ENCODE data around the gene NRCAM. TPM values are rescaled to one million over a fixed set of nuclear protein-coding genes. Genes with fewer than 3 reads are reported as not detected.

Gene NRCAM
- total RNA-seq, 1 donor from 2014 or later = 11.0 TPM

- no peak overlapping the region for H3K4me3 ChIP-seq (ENCODE audit: low read depth, low read length)
- DNase-seq (ENCODE audit: low read depth) = no peak
- peak; percentile 47 for TF ChIP-seq CTCF (conservative IDR thresholded peaks at IDR 0.05; ENCODE audit: low read depth, low read length)
Measured at GRCh38 chr7:108384716-108385483, 71.3 kb downstream of the NRCAM start.

GRCh38 chr7:108382932-108383331 is 73.3 kb downstream of the NRCAM start:
- DNase-seq (ENCODE audit: low read depth) = no peak
- no peak for TF ChIP-seq CTCF (conservative IDR thresholded peaks at IDR 0.05; ENCODE audit: low read depth, low read length)

GRCh38 chr7:108380517-108380916 is 75.7 kb downstream of the NRCAM start:
- DNase-seq (ENCODE audit: low read depth) = no peak
- H3K4me3 ChIP-seq (ENCODE audit: low read depth, low read length) = no peak overlapping the region
- TF ChIP-seq CTCF (conservative IDR thresholded peaks at IDR 0.05; ENCODE audit: low read depth, low read length) = no peak

More at GRCh38 chr7:108382932-108383331, 73.3 kb downstream of the NRCAM start:
- no peak overlapping the region for H3K4me3 ChIP-seq (ENCODE audit: low read depth, low read length)

- TF ChIP-seq CTCF (conservative IDR thresholded peaks at IDR 0.05; ENCODE audit: low read depth, low read length) = peak; percentile 9
- H3K4me3 ChIP-seq (ENCODE audit: low read depth, low read length) = no peak overlapping the region
- no peak for DNase-seq (ENCODE audit: low read depth)
Measured at GRCh38 chr7:108376206-108376605, 80.0 kb downstream of the NRCAM start.

- DNase-seq (ENCODE audit: low read depth) = no peak
- no peak for TF ChIP-seq CTCF (conservative IDR thresholded peaks at IDR 0.05; ENCODE audit: low read depth, low read length)
- H3K4me3 ChIP-seq (ENCODE audit: low read depth, low read length) = no peak overlapping the region
Measured at GRCh38 chr7:108375668-108376067, 80.6 kb downstream of the NRCAM start.

GRCh38 chr7:108374899-108375298 is 81.3 kb downstream of the NRCAM start:
- no peak for TF ChIP-seq CTCF (conservative IDR thresholded peaks at IDR 0.05; ENCODE audit: low read depth, low read length)
- no peak overlapping the region for H3K4me3 ChIP-seq (ENCODE audit: low read depth, low read length)
- DNase-seq (ENCODE audit: low read depth) = no peak

GRCh38 chr7:108372618-108373017 is 83.6 kb downstream of the NRCAM start:
- TF ChIP-seq CTCF (conservative IDR thresholded peaks at IDR 0.05; ENCODE audit: low read depth, low read length) = no peak
- DNase-seq (ENCODE audit: low read depth) = no peak
- H3K4me3 ChIP-seq (ENCODE audit: low read depth, low read length) = no peak overlapping the region

Measured in epithelial cell of proximal tubule (primary cell).